Heart right ventricle (tissue), 16 donors: ENCODE measurements around the gene CYRIA. TPM values are rescaled to one million over a fixed set of nuclear protein-coding genes. Genes with fewer than 3 reads are reported as not detected.

Experiments
- ATAC-seq, 8 donors: fragments of 200-7000 bp; cut with Tn5 transposase; one replicate each; pipeline ENCODE4 v1.9.1; 2020; ENCODE audit warnings: mild to moderate bottlenecking in 8 of 8, moderate library complexity in 8 of 8, moderate number of reproducible peaks in 1 of 8
- DNase-seq, 2 donors: peaks; one replicate each; pipeline ENCODE4 v3.0.0-alpha.2; 2020
- H3K27ac ChIP-seq, 10 donors: fragments of 200-600 bp; sonication (generic) in 2 of 10; one replicate each; pipeline versions ENCODE4 v1.5.0 to v1.8.0; 2020 to 2022; ENCODE audit warnings: mild to moderate bottlenecking in 3 of 10
- H3K27me3 ChIP-seq, 7 donors: fragments of 200-600 bp; one replicate each; pipeline ENCODE4 v1.8.0; 2021 to 2022; ENCODE audit warnings: mild to moderate bottlenecking in 2 of 7
- H3K36me3 ChIP-seq, 9 donors: fragments of 200-600 bp; sonication (generic) in 1 of 9; one replicate each; pipeline versions ENCODE4 v1.5.0 to v1.8.0; 2020 to 2022; ENCODE audit warnings: mild to moderate bottlenecking in 2 of 9
- H3K4me1 ChIP-seq, 9 donors: fragments of 200-600 bp; sonication (generic) in 1 of 9; one replicate each; pipeline versions ENCODE4 v1.5.0 to v1.8.0; 2020 to 2022; ENCODE audit warnings: mild to moderate bottlenecking in 4 of 9
- H3K4me3 ChIP-seq, 10 donors: fragments of 200-600 bp; sonication (generic) in 2 of 10; one replicate each; pipeline versions ENCODE4 v1.5.0 to v1.8.0; 2020 to 2022; ENCODE audit warnings: mild to moderate bottlenecking in 7 of 10, moderate library complexity in 2 of 10
- H3K9me3 ChIP-seq, 11 donors: fragments of 200-600 bp in 10 of 11; sonication (generic) in 2 of 11; one replicate each; pipeline versions ENCODE4 v1.5.0 to v1.8.0; 2013 to 2022; ENCODE audit warnings: mild to moderate bottlenecking in 2 of 11, control low read depth in 1 of 11, moderate library complexity in 1 of 11
- WGBS, 2 donors: extraction: QIAGEN DNeasy Blood & Tissue Kit; methylation state at CpG; one replicate each; pipeline ENCODE4 v1.1.7; 2013; ENCODE audit warnings: inconsistent platforms in 1 of 2; 5-methylcytosine and 5-hydroxymethylcytosine counted together
- intact Hi-C, 10 donors: fragments of 100-400 bp; cut with DNase I; formaldehyde crosslinking; loops; one replicate each; pipeline versions ENCODE4 v1.11.1 to v1.14.2; 2022
- polyA plus RNA-seq, 2 donors: library from polyadenylated mRNA; stranded (reverse); fragments of 200-250 nt; gene quantifications; one replicate each; pipeline ENCODE4 v1.2.3, GENCODE V29; 2013
- total RNA-seq, 10 donors: library from RNA; stranded (reverse); fragmentation: NEBNext Ultra II Directional in 3 of 10; extraction: Animal tissue kit (Norgen Biotek cat#: 25700) in 3 of 10; gene quantifications; one replicate each; pipeline versions ENCODE4 v1.2.1 to v1.2.4, GENCODE V29; 2021 to 2023
- TF ChIP-seq, protein P1 (sequence below), 9 donors: fragments of 200-600 bp; sonication (generic) in 2 of 9; IDR thresholded peaks; one replicate each; pipeline versions ENCODE4 v1.5.0 to v1.8.0; 2021 to 2022; ENCODE audit warnings: antibody characterized with exemption in 9 of 9, mild to moderate bottlenecking in 5 of 9, moderate library complexity in 1 of 9
- donor health status: Arrhythmogenic right ventricular cardiomyopathy.
- donor health status: ischemic (EF 13 %, LVEDD 7.1; RV severe dilation, severe dysfunction).
- donor health status: healthy with polysubstance abuse.
- donor health status: DM: no; HTN: yes; CAD: no.
- donor health status: DM: no; HTN: no; CAD: no.
- donor health status: ischemic (EF 25% LVEDD 6.9; RV normal size, moderate dysfunction).
- donor health status: ischemic (EF 25% LVEDD 5.7; RV mildly dilated, moderate dysfunction).
- donor health status: healthy.
- donor health status: DM: yes; HTN: yes; CAD: no.
- donor health status: Ischemic cardiomyopathy.
- donor health status: ischemic (EF 35%, LVEDD 5.7; RV mildly dilated, moderate dysfunction).
- donor health status: nonischemic (EF 11% LVEDD 7.7; RV severe dilation, severe dysfunction).
- donor health status: DM: yes; HTN: yes; CAD: no.
- donor health status: PGD.
- donor health status: ischemic (EF 29% LVEDD 5.4; RV normal size, mild dysfunction).
- donor health status: nonischemic (EF 23%, LVEDD 6.1; RV moderate dilation, normal function).

The CYRIA gene
- total and polyA plus RNA-seq, 12 donors, result 1.2 to 10.6 (median 3.1) TPM

DNA sequence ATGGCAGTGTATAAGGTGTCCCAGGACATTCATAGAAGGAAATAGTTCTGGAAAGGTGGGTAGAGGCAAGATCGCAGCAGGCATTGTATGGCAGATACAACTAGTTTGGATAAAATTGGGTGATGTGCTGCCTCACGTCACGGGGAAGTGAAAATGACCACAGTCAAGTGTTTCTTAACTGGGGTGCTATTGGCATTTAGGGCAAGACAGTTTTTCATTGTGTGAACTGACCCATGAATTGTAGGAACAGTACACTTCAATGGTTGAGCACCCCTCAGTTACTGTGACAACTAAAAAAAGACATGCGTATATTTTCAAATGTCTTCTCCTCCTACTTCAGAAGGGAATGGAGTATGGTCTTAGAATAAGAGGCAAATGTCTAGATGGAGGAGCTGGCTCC lies 22.3 kb upstream of the CYRIA start:
- ATAC-seq (no peak), DNase-seq (no peak)
- WGBS, 2 donors, result 90 to 96% methylated on average over 4 of the region's 4 CpGs
- Histone ChIP-seq H3K4me3 (no peak overlapping the region), H3K4me1 (no peaks in the 10 kb centered on the region), H3K36me3 (no peaks in the 10 kb centered on the region), H3K27ac (no peak overlapping the region), H3K9me3 (no peaks in the 10 kb centered on the region), H3K27me3 (no peaks in the 10 kb centered on the region)
- TF ChIP-seq, protein P1, sequence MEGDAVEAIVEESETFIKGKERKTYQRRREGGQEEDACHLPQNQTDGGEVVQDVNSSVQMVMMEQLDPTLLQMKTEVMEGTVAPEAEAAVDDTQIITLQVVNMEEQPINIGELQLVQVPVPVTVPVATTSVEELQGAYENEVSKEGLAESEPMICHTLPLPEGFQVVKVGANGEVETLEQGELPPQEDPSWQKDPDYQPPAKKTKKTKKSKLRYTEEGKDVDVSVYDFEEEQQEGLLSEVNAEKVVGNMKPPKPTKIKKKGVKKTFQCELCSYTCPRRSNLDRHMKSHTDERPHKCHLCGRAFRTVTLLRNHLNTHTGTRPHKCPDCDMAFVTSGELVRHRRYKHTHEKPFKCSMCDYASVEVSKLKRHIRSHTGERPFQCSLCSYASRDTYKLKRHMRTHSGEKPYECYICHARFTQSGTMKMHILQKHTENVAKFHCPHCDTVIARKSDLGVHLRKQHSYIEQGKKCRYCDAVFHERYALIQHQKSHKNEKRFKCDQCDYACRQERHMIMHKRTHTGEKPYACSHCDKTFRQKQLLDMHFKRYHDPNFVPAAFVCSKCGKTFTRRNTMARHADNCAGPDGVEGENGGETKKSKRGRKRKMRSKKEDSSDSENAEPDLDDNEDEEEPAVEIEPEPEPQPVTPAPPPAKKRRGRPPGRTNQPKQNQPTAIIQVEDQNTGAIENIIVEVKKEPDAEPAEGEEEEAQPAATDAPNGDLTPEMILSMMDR (IDR thresholded peaks at IDR 0.05), result no peak
- intact Hi-C loops, result no loop called here

- Histone ChIP-seq H3K9me3 (no peaks in the 10 kb centered on the region), H3K36me3 (no peaks in the 10 kb centered on the region), H3K4me1 (no peaks in the 10 kb centered on the region), H3K4me3 (no peak overlapping the region), H3K27me3 (no peaks in the 10 kb centered on the region), H3K27ac (no peak overlapping the region)
- intact Hi-C loops, result no loop called here
- DNase-seq (no peak), ATAC-seq (peak in 2 of 8 donors; percentile 31 to 67)
- TF ChIP-seq, protein P1 (IDR thresholded peaks at IDR 0.05), result no peak
- WGBS, 2 donors, result 23 to 62% methylated on average over 1 of the region's 1 CpG
These were observed 21.6 kb upstream of the CYRIA start for GRCh38 chr2:16687222-16687621.

GRCh38 chr2:16686641-16687040 lies 21.0 kb upstream of the CYRIA start:
- H3K27ac ChIP-seq, result no peak overlapping the region
- no peaks in the 10 kb centered on the region for H3K27me3 ChIP-seq
- no peaks in the 10 kb centered on the region for H3K9me3 ChIP-seq
- H3K4me3 ChIP-seq, result no peak overlapping the region
- ATAC-seq (no peak), DNase-seq (no peak)
- H3K4me1 ChIP-seq, result no peaks in the 10 kb centered on the region
- no peaks in the 10 kb centered on the region for H3K36me3 ChIP-seq
- intact Hi-C loops, result no loop called here
- TF ChIP-seq, protein P1 (IDR thresholded peaks at IDR 0.05), result no peak
- WGBS, 2 donors, result 84 to 85% methylated on average over 2 of the region's 2 CpGs

- H3K4me3 ChIP-seq, result no peak overlapping the region
- ATAC-seq, result no peak
- H3K27ac ChIP-seq, result no peak overlapping the region
- intact Hi-C loops, result no loop called here
- H3K27me3 ChIP-seq, result no peaks in the 10 kb centered on the region
- no peak for DNase-seq
- no peaks in the 10 kb centered on the region for H3K36me3 ChIP-seq
- H3K4me1 ChIP-seq, result no peaks in the 10 kb centered on the region
- TF ChIP-seq, protein P1 (IDR thresholded peaks at IDR 0.05), result no peak
- no peaks in the 10 kb centered on the region for H3K9me3 ChIP-seq
These were observed 19.7 kb upstream of the CYRIA start for GRCh38 chr2:16685340-16685715.
